Natural killer cell (primary cell): ENCODE results near the gene RTN4. TPM values are rescaled to one million over a fixed set of nuclear protein-coding genes. Genes with fewer than 3 reads are reported as not detected.

Source experiments
- ATAC-seq, 3 donors: fragments of 150-1000 bp in 2 of 3; fragments of 200-7000 bp in 1 of 3; cut with Tn5 transposase; 1 replicate in 1 of 3; 2 replicates in 2 of 3; pipeline ENCODE4 v1.10.0; 2021; ENCODE audit warnings: mild to moderate bottlenecking in 2 of 3, moderate library complexity in 2 of 3
- DNase-seq, 2 donors: peaks; one replicate each; pipeline versions ENCODE4 v3.0.0 to v3.0.0-alpha.2; 2013 to 2021; ENCODE audit warnings: mixed read lengths in 1 of 2
- H3K27ac ChIP-seq: one replicate; pipeline ENCODE4 v1.5.1; 2013; ENCODE audit warnings: mild to moderate bottlenecking, low read length
- H3K27me3 ChIP-seq: one replicate; pipeline ENCODE4 v1.6.1; 2013; ENCODE audit warnings: low read length; ENCODE audit not compliant: control insufficient read depth, insufficient read depth
- H3K36me3 ChIP-seq: one replicate; pipeline ENCODE4 v1.6.1; 2013; ENCODE audit warnings: low read length; ENCODE audit not compliant: control insufficient read depth, insufficient read depth
- H3K4me1 ChIP-seq: one replicate; pipeline ENCODE4 v1.6.1; 2013; ENCODE audit warnings: low read length; ENCODE audit not compliant: control insufficient read depth, insufficient read depth
- H3K4me3 ChIP-seq: one replicate; pipeline ENCODE4 v1.5.1; 2013; ENCODE audit warnings: low read length
- H3K9me3 ChIP-seq: one replicate; pipeline ENCODE4 v1.6.1; 2013; ENCODE audit warnings: low read length; ENCODE audit not compliant: control insufficient read depth, insufficient read depth
- H3K27ac Mint-ChIP-seq, 2 donors: one replicate each; pipeline ENCODE4 v1.8.0; 2022; ENCODE audit warnings: mild to moderate bottlenecking in 2 of 2, mixed read lengths in 2 of 2, moderate library complexity in 1 of 2
- H3K27me3 Mint-ChIP-seq, 2 donors: one replicate each; pipeline ENCODE4 v1.8.0; 2022; ENCODE audit warnings: low read depth in 2 of 2, mixed read lengths in 2 of 2
- H3K36me3 Mint-ChIP-seq: one replicate; pipeline ENCODE4 v1.8.0; 2022; ENCODE audit warnings: mixed read lengths
- H3K4me1 Mint-ChIP-seq, 2 donors: one replicate each; pipeline ENCODE4 v1.8.0; 2022; ENCODE audit warnings: mixed read lengths in 2 of 2
- H3K4me3 Mint-ChIP-seq: one replicate; pipeline ENCODE4 v1.8.0; 2022; ENCODE audit warnings: mild to moderate bottlenecking, moderate library complexity, mixed read lengths
- H3K9me3 Mint-ChIP-seq, 2 donors: one replicate each; pipeline ENCODE4 v1.8.0; 2022; ENCODE audit warnings: mixed read lengths in 2 of 2
- WGBS: methylation state at CpG from one replicate; pipeline ENCODE4 v1.1.7; 2013; ENCODE audit warnings: missing lambda C conversion rate; ENCODE audit not compliant: insufficient coverage; 5-methylcytosine and 5-hydroxymethylcytosine counted together
- intact Hi-C: fragments of 100-400 bp; cut with micrococcal nuclease; formaldehyde crosslinking; loops from one replicate; pipeline ENCODE4 v1.14.2; 2022
- total RNA-seq, 4 donors: library from RNA; stranded (reverse); fragments of 120-200 nt in 1 of 4; gene quantifications; one replicate each; pipeline versions ENCODE4 v1.2.3 to v1.2.4, GENCODE V29; 2013 to 2022
- TF ChIP-seq, protein P1 (sequence below): fragments of 200-600 bp; IDR thresholded peaks from one replicate; pipeline ENCODE4 v1.8.0; 2022; ENCODE audit warnings: antibody characterized with exemption

Gene RTN4
- total RNA-seq, 3 donors from 2014 or later (not counting 1 experiment from before 2014, with no cell fraction given): 100 to 117 (median 109) TPM

DNA sequence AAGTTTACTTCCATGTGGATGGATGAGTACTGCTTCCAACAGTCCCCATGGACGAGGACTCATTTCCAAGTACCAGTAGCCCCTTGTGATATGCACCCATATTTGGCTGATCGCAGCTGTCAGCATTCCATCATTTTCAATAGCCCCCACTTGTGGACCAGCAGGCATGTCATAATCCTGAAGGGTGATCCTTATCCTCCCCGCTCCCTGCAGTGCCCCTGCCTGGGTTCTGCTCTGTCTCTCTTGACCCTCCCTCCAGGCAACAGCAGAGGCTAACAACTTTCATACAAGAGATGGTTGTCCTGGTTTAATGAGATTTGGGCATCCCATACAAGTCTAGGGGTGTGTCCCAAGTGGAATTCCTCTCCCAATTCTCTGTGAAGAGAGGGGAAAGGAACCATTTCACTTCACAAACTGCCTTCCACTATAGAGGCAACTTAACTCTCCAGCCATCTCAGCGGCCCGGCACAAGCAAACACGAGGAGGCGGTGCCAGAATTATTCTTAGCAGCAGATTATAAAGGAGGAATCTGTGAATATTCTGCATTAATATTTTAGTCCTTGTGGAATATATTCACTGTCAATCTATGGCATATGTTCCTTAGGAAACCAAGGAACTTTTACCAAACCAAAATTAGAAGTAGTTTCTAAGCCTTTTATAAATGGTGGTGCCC, 110.7 kb downstream of the RTN4 start:
- Mint-ChIP-seq H3K36me3 (no peaks in the 10 kb centered on the region), H3K9me3 (no peaks in the 10 kb centered on the region), H3K27me3 (no peaks in the 10 kb centered on the region), H3K4me1 (peaks cover 5 to 11% of the 10 kb centered on the region in 2 donors), H3K4me3 (no peak overlapping the region), H3K27ac (no peak overlapping the region)
- no peaks in the 10 kb centered on the region for H3K36me3 ChIP-seq
- intact Hi-C loops: no loop called here
- DNase-seq (no peak), ATAC-seq (no peak)
- WGBS: 100% methylated on average over 2 of the region's 7 CpGs
- TF ChIP-seq, protein P1, sequence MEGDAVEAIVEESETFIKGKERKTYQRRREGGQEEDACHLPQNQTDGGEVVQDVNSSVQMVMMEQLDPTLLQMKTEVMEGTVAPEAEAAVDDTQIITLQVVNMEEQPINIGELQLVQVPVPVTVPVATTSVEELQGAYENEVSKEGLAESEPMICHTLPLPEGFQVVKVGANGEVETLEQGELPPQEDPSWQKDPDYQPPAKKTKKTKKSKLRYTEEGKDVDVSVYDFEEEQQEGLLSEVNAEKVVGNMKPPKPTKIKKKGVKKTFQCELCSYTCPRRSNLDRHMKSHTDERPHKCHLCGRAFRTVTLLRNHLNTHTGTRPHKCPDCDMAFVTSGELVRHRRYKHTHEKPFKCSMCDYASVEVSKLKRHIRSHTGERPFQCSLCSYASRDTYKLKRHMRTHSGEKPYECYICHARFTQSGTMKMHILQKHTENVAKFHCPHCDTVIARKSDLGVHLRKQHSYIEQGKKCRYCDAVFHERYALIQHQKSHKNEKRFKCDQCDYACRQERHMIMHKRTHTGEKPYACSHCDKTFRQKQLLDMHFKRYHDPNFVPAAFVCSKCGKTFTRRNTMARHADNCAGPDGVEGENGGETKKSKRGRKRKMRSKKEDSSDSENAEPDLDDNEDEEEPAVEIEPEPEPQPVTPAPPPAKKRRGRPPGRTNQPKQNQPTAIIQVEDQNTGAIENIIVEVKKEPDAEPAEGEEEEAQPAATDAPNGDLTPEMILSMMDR: no peak
- H3K9me3 ChIP-seq: peaks cover 9% of the 10 kb centered on the region
- H3K4me3 ChIP-seq: no peak overlapping the region
- H3K27me3 ChIP-seq: no peaks in the 10 kb centered on the region
- H3K4me1 ChIP-seq: peaks cover 17% of the 10 kb centered on the region
- no peak overlapping the region for H3K27ac ChIP-seq

DNA sequence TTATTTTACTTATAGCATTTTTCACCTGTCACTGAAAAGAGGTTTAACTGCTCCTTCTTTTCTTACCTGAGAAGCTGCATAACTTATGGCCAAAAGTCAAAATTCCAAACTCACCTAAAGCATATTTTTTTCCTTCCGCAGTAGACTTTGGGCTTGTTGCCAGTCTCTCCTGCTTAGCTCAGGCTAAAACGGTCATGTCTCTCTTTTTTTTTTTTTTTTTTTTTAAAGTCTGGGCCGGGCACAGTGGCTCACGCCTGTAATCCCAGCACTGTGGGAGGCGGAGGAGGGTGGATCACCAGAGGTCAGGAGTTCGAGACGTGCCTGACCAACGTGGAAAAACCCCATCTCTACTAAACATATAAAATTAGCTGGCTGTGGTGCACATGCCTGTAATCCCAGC, 113.5 kb downstream of the RTN4 start:
- Histone ChIP-seq H3K4me3 (no peak overlapping the region), H3K36me3 (no peaks in the 10 kb centered on the region), H3K9me3 (peaks cover 9% of the 10 kb centered on the region), H3K27ac (no peak overlapping the region), H3K4me1 (no peaks in the 10 kb centered on the region), H3K27me3 (no peaks in the 10 kb centered on the region)
- 92% methylated on average over 4 of the region's 8 CpGs for WGBS
- ATAC-seq (no peak), DNase-seq (no peak)
- H3K9me3 Mint-ChIP-seq: no peaks in the 10 kb centered on the region
- H3K4me3 Mint-ChIP-seq: no peak overlapping the region
- H3K36me3 Mint-ChIP-seq: no peaks in the 10 kb centered on the region
- intact Hi-C loops: no loop called here
- peaks cover 5 to 11% of the 10 kb centered on the region in 2 donors for H3K4me1 Mint-ChIP-seq
- TF ChIP-seq, protein P1: no peak
- H3K27ac Mint-ChIP-seq: no peak overlapping the region
- H3K27me3 Mint-ChIP-seq: no peaks in the 10 kb centered on the region

DNA sequence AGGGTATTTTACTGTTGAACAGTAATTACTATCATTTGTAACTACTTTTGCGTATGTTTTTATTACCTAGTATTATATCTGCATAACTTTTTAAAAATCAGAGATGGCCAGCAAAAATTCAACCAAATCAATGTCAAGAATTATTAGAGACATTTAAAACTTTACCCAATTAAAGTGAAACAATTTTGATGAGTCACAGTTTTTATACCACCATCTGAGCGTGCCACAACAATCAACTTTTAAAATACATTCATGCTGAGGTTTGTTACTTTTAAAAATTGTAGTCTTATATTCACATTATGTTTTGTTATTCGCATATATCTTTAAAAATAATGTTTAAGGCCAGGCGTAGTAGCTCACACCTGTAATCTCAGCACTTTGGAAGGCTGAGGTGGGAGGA, 114.9 kb downstream of the RTN4 start:
- no peak for ATAC-seq
- no peaks in the 10 kb centered on the region for H3K36me3 Mint-ChIP-seq
- H3K4me1 Mint-ChIP-seq: peaks cover 5 to 6% of the 10 kb centered on the region in 2 donors
- peaks cover 9% of the 10 kb centered on the region for H3K9me3 ChIP-seq
- H3K27ac Mint-ChIP-seq: no peak overlapping the region
- WGBS: no CpG with 5 or more reads among the region's 4 CpGs
- no peaks in the 10 kb centered on the region for H3K36me3 ChIP-seq
- no peak for DNase-seq
- no peak overlapping the region for H3K4me3 ChIP-seq
- intact Hi-C loops: no loop called here
- no peaks in the 10 kb centered on the region for H3K27me3 ChIP-seq
- H3K4me1 ChIP-seq: no peaks in the 10 kb centered on the region
- TF ChIP-seq, protein P1: no peak
- H3K4me3 Mint-ChIP-seq: no peak overlapping the region
- H3K27me3 Mint-ChIP-seq: no peaks in the 10 kb centered on the region
- H3K27ac ChIP-seq: no peak overlapping the region
- no peaks in the 10 kb centered on the region for H3K9me3 Mint-ChIP-seq

DNA sequence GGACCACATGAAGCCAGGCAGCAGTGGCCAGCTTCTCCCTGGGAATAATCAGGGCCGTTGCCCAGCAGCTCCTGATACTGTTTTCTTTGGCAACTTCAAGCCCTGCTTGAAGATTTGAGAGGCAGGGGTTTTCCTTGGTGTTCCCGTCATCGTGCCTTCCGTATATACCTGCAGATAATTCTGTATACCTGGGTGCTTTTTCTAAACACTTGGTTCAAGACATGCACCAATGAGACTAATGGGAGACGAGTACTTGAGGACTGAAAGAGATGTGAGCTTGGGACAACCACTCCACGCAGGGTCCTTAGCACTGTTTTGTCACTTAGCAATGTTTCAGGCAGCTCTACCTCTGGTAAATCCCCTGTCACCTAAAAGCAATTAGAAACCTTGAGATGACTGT, 118.8 kb downstream of the RTN4 start:
- ATAC-seq: no peak
- H3K27ac Mint-ChIP-seq: no peak overlapping the region
- Histone ChIP-seq H3K9me3 (no peaks in the 10 kb centered on the region), H3K27me3 (no peaks in the 10 kb centered on the region), H3K4me3 (no peak overlapping the region), H3K4me1 (no peaks in the 10 kb centered on the region), H3K27ac (no peak overlapping the region), H3K36me3 (no peaks in the 10 kb centered on the region)
- no peak overlapping the region for H3K4me3 Mint-ChIP-seq
- no peak for DNase-seq
- H3K36me3 Mint-ChIP-seq: no peaks in the 10 kb centered on the region
- H3K27me3 Mint-ChIP-seq: no peaks in the 10 kb centered on the region
- intact Hi-C loops: no loop called here
- no peaks in the 10 kb centered on the region for H3K4me1 Mint-ChIP-seq
- TF ChIP-seq, protein P1: no peak
- no peaks in the 10 kb centered on the region for H3K9me3 Mint-ChIP-seq
- 93% methylated on average over 6 of the region's 6 CpGs for WGBS
